Choroid plexus epithelial cell (primary cell): ENCODE data around the gene THOP1.

ENCODE experiments used
- DNase-seq: peaks from one replicate; pipeline ENCODE4 v3.0.0-alpha.2; 2010; ENCODE audit warnings: low read depth
- H3K4me3 ChIP-seq: 2 replicates; pipeline ENCODE4 v1.5.1; 2011; ENCODE audit warnings: low read depth, mild to moderate bottlenecking, control low read depth, low read length, moderate library complexity
- CTCF ChIP-seq: conservative IDR thresholded peaks from 2 replicates; pipeline ENCODE4 v1.5.1; 2011; ENCODE audit warnings: low read depth, mild to moderate bottlenecking, control low read depth, inconsistent platforms, low read length, moderate library complexity

Gene THOP1

DNA sequence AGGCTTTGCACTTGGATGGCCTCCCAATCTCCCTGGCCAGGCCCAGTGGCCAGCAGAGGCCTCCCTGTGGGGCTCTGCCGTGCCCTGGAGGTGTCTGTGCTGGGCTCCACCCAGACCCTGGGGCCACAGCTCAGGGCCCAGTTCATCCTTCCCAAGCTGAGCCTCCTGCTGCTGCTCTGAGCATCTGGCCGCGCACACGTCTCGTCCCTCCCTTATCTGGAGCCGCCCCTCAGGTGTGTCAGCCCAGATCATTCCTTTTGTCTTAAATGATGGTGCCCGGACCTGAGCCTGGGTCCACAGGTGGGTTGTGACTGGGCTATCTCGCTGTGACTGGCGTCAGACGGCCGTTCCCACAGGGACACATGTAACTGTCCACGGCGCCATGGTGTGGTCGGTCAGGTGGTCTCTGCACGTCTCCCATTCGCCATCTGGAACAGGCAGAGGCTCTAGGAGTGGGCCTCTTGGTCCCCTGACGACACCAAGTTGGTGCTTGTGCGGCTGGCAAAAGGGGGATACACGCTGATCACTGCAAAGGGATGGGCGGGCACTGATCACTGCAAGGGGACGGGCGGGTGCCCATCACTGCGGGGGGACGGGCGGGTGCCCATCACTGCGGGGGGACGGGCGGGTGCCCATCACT lies 20.1 kb downstream of the THOP1 start:
- TF ChIP-seq CTCF, result no peak
- no peak for DNase-seq
- H3K4me3 ChIP-seq, result no peak overlapping the region

DNA sequence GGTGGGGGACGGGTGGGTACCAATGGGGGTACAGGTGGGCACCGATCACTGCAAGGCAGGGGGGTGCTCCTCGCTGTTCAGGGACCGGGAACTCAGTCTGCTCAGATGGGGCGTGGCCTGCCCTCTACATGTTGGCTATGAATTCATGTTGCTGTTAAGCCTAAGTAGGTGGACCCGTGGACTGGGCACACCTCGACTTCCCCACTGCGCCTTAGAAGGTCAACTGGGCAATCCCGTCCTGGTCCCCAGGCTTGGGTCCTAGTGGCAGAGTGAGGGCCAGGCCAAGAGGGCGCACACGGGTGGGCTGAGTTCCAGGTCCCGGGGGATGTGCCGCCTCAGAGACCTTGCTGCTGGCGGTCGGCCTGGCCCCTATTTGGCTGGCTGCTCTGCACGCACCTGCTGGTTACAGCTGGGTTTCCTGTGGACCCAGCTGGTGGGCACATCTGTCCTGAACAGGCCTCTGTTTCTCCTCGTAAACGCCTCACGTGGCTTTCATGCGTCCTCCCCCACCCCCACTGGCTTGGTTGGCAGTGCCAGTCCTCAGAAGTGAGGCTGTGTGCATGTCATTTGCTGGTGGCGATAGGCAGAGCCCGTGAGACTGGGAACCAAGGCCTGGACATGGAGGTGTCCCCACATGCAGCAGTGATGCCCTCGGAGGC lies 20.8 kb downstream of the THOP1 start:
- TF ChIP-seq CTCF, result no peak
- H3K4me3 ChIP-seq, result no peak overlapping the region
- DNase-seq, result no peak

DNA sequence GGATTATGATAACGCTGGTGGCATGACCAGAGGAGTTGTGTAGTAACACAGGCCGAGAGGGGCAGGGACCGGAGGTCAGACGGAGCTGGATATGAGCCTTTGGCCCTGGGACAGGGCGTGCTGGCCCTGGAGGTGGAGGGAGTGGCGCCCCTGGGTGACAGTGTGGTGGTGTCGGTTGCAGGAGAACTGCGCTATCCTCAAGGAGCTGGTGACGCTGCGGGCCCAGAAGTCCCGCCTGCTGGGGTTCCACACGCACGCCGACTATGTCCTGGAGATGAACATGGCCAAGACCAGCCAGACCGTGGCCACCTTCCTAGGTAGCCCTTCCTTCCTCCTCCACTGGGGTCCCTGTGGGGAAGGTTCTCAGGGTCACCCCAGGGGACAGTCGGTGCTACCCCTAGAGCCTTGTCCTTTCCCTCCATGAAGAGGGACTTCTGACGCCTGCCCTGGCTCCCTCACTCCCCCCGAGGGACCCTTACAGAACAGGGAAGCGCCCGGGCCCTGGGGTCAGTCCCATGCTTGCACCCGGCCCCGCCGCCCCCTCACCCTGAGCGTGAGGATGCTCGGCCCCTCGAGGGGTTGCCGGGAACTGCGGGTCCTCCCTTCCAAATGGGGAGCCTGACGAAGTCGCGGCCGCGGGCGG lies 21.6 kb downstream of the THOP1 start:
- DNase-seq, result no peak
- H3K4me3 ChIP-seq, result no peak overlapping the region
- TF ChIP-seq CTCF, result no peak

- TF ChIP-seq CTCF, result no peak
- no peak overlapping the region for H3K4me3 ChIP-seq
- DNase-seq, result no peak
Observed at GRCh38 chr19:2807379-2808128, 22.3 kb downstream of the THOP1 start.

DNA sequence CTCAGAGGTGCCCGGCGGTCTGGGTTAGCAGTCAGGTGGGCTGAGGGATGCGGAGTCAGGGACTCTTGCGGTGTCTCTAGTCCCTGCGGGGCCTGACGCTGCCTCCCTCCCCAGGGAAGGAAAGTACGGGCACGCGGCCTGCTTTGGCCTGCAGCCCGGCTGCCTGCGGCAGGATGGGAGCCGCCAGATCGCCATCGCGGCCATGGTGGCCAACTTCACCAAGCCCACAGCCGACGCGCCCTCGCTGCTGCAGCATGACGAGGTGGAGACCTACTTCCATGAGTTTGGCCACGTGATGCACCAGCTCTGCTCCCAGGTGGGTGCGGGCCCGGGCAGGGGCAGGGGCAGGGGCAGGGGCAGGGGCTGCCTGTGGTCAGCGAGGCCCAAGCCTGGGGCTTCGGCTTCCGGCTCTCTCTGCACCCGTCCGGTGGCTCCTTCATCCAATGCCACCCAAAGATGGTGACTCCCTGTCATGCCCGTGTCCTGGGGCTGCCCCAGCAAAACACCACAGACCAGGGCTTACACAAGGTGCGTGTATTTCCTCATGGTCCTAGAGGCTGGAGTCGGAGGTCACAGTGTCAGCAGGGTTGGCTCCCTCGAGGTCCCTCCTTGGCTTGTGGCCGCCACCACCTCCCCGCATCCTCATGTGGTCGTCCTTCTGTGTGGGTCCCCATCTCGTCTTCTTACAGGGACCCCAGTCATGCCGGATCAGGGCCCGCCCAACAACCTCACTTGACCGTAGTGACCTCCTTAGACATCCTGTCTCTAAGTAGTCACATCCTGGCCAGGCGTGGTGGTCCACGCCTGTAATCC lies 23.0 kb downstream of the THOP1 start:
- no peak overlapping the region for H3K4me3 ChIP-seq
- DNase-seq, result no peak
- TF ChIP-seq CTCF, result no peak

- no peak for DNase-seq
- no peak for TF ChIP-seq CTCF
- H3K4me3 ChIP-seq, result no peak overlapping the region
Observed at GRCh38 chr19:2809387-2810140, 24.3 kb downstream of the THOP1 start.
